Lower leg skin (tissue), 3 donors: ENCODE data around the gene PTS.

Experiments used
- POLR2A ChIP-seq, 2 donors: fragments of 450-650 bp; IDR thresholded peaks; one replicate each; pipeline ENCODE4 v1.6.1; 2016 to 2017; ENCODE audit warnings: antibody characterized with exemption in 2 of 2, mild to moderate bottlenecking in 1 of 2, moderate library complexity in 1 of 2
- TF ChIP-seq, protein P1 (sequence below), 3 donors: fragments of 450-650 bp; IDR thresholded peaks; one replicate each; pipeline ENCODE4 v1.5.1; 2016; ENCODE audit warnings: antibody characterized with exemption in 3 of 3, mild to moderate bottlenecking in 3 of 3, moderate library complexity in 2 of 3

DNA sequence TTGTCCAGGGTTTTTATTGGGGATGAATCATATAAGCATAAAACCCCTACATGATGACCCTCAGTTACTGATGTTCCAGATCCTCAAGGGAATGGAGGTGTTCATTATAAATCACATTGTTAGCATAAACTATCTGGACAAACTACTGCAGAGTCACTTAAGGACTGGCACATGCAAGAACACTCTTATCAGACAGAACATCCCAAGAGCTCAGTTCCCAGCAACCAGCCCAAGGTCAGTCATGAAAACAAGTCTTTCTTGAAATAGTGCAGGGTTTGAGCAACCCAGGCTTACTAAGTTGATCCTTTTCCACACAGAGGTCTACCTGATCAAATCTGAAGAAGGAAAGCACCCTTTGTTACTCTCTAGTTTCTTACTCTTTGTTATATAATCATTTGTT lies 13.5 kb upstream of the PTS start:
- TF ChIP-seq, protein P1, sequence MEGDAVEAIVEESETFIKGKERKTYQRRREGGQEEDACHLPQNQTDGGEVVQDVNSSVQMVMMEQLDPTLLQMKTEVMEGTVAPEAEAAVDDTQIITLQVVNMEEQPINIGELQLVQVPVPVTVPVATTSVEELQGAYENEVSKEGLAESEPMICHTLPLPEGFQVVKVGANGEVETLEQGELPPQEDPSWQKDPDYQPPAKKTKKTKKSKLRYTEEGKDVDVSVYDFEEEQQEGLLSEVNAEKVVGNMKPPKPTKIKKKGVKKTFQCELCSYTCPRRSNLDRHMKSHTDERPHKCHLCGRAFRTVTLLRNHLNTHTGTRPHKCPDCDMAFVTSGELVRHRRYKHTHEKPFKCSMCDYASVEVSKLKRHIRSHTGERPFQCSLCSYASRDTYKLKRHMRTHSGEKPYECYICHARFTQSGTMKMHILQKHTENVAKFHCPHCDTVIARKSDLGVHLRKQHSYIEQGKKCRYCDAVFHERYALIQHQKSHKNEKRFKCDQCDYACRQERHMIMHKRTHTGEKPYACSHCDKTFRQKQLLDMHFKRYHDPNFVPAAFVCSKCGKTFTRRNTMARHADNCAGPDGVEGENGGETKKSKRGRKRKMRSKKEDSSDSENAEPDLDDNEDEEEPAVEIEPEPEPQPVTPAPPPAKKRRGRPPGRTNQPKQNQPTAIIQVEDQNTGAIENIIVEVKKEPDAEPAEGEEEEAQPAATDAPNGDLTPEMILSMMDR (IDR thresholded peaks at IDR 0.05), result no peak
- no peak for TF ChIP-seq POLR2A (IDR thresholded peaks at IDR 0.05)
